SK-N-SH (cell line): ENCODE measurements around the gene STK11IP.

ENCODE experiments used
- CHD2 ChIP-seq: fragments of 150-350 bp; IDR thresholded peaks from 2 replicates; pipeline ENCODE4 v1.6.1; 2018; ENCODE audit warnings: low read length; ENCODE audit not compliant: partially characterized antibody
- CTCF ChIP-seq: fragments of 200-600 bp; sonication (generic); IDR thresholded peaks from 2 replicates; pipeline ENCODE4 v1.6.1; 2017; ENCODE audit warnings: antibody characterized with exemption, mild to moderate bottlenecking, moderate library complexity
- GABPA ChIP-seq: IDR thresholded peaks from 2 replicates; pipeline ENCODE4 v1.4.0; 2012; ENCODE audit warnings: low read depth, mild to moderate bottlenecking
- GATA2 ChIP-seq: sonication (generic); formaldehyde crosslinking; IDR thresholded peaks from 2 replicates; pipeline ENCODE4 v1.5.0; 2020; ENCODE audit warnings: mild to moderate bottlenecking, missing genetic modification reagents
- IRF3 ChIP-seq: fragments of 150-350 bp; IDR thresholded peaks from 2 replicates; pipeline ENCODE4 v1.6.1; 2016; ENCODE audit warnings: mild to moderate bottlenecking, low read depth, low read length
- MAX ChIP-seq: IDR thresholded peaks from 2 replicates; pipeline ENCODE4 v1.4.0; 2012; ENCODE audit warnings: low read depth
- MEF2A ChIP-seq: IDR thresholded peaks from 2 replicates; pipeline ENCODE4 v1.4.0; 2012; ENCODE audit warnings: low read depth, borderline replicate concordance
- POLR2AphosphoS5 ChIP-seq: IDR thresholded peaks from 2 replicates; pipeline ENCODE4 v1.6.1; 2012; ENCODE audit warnings: low read depth, low read length
- RAD21 ChIP-seq: IDR thresholded peaks from 2 replicates; pipeline ENCODE4 v1.6.1; 2012; ENCODE audit warnings: mild to moderate bottlenecking, low read length
- REST ChIP-seq: IDR thresholded peaks from 2 replicates; pipeline ENCODE4 v1.6.1; 2012; ENCODE audit warnings: mild to moderate bottlenecking, low read depth, low read length, moderate library complexity
- SIN3A ChIP-seq: IDR thresholded peaks from 2 replicates; pipeline ENCODE4 v1.6.1; 2012; ENCODE audit warnings: low read depth, mild to moderate bottlenecking, low read length, moderate library complexity, borderline replicate concordance
- TAF1 ChIP-seq: IDR thresholded peaks from 2 replicates; pipeline ENCODE4 v1.6.1; 2012; ENCODE audit warnings: low read depth, mild to moderate bottlenecking, low read length, moderate library complexity, borderline replicate concordance
- TF ChIP-seq, protein P1 (sequence below): IDR thresholded peaks from 2 replicates; pipeline ENCODE4 v1.4.0; 2012; ENCODE audit warnings: low read depth, borderline replicate concordance

DNA sequence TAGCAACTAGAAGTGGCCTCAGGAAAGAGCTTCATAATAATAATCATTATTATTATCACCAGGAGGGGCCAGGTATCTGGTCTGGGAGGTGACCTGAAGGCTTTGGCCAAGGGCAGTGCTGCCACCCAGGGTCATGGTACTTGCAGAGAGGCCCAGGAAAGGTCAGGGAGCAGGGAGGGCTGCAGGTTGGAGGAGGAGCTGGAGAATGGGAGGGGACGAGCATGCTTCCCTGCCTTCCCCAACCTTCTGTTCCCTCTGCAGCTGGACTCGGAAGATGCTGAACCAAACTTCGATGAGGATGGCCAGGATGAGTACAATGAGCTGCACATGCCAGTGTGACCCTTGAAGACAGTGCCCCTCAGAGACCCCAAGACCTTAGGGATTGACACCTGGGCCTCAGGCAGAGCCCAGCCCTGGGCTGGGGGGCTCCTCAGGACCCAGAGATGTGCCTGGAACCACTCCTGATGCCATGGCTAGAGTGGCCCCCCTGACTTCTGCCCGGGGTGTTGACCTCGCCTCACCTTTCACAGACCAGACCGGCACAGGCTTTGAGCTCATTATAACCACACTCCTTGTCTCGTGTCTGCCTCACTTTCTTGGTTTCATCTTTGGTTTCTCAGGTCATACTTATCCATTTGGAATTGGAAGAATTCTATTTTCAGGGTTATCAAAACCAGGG, 43.9 kb downstream of the STK11IP start:
- no peak for TF ChIP-seq CTCF
- TF ChIP-seq, protein P1, sequence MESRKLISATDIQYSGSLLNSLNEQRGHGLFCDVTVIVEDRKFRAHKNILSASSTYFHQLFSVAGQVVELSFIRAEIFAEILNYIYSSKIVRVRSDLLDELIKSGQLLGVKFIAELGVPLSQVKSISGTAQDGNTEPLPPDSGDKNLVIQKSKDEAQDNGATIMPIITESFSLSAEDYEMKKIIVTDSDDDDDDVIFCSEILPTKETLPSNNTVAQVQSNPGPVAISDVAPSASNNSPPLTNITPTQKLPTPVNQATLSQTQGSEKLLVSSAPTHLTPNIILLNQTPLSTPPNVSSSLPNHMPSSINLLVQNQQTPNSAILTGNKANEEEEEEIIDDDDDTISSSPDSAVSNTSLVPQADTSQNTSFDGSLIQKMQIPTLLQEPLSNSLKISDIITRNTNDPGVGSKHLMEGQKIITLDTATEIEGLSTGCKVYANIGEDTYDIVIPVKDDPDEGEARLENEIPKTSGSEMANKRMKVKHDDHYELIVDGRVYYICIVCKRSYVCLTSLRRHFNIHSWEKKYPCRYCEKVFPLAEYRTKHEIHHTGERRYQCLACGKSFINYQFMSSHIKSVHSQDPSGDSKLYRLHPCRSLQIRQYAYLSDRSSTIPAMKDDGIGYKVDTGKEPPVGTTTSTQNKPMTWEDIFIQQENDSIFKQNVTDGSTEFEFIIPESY = no peak
- TF ChIP-seq CHD2 = no peak
- no peak for TF ChIP-seq SIN3A
- no peak for TF ChIP-seq POLR2AphosphoS5
- TF ChIP-seq IRF3 = no peak
- no peak for TF ChIP-seq GABPA
- no peak for TF ChIP-seq MAX
- TF ChIP-seq TAF1 = no peak
- TF ChIP-seq MEF2A = no peak
- TF ChIP-seq GATA2 = no peak
- TF ChIP-seq REST = no peak
- no peak for TF ChIP-seq RAD21
